Activated T-cell treated with anti-CD3 and anti-CD28 coated beads, Interleukin-2, amount 50 U/mL, for 1 hour (primary cell): ENCODE data around the gene IL16.
"Not testable (repeated sequence)": the region's sequence is repeated elsewhere in the genome, so short reads cannot be mapped to it uniquely, and the experiment has no call there.

Source experiments
- DNase-seq: peaks from one replicate; pipeline ENCODE4 v3.0.0-alpha.2; 2020

The IL16 gene

GRCh38 chr15:81174792-81175327 lies 21.8 kb upstream of the IL16 start:
- DNase-seq = no peak

GRCh38 chr15:81175496-81175895 lies 21.2 kb upstream of the IL16 start:
- DNase-seq = no peak

DNA sequence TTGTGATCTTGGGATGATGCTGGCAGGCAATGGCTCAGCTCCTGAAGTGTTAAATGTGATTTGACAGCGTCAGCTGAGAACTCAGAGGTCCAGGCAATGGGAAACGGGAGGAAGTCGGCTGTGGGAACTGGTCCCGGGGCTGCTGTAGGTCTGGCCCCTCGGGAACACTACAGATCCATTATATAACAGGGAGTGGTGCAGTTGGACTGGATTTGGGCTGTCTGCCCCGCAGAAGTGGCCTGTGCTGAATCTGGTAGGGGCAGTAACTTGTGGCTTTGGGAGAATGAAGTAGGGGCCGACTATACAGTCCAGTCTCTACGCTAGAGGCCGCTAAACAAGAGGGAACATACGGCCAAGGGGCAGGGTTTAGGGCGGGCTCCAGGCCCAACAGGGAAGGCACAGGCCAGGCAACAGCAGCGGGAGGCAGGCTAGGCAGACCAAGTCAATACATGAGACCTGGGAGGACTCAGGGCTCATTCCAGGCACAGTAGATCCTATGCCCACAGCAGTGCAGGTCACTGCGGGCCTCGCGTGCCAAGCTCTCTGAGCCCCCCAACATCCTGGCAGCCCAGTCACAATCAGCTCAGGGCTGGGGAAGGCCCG lies 20.3 kb upstream of the IL16 start:
- DNase-seq = no peak

DNA sequence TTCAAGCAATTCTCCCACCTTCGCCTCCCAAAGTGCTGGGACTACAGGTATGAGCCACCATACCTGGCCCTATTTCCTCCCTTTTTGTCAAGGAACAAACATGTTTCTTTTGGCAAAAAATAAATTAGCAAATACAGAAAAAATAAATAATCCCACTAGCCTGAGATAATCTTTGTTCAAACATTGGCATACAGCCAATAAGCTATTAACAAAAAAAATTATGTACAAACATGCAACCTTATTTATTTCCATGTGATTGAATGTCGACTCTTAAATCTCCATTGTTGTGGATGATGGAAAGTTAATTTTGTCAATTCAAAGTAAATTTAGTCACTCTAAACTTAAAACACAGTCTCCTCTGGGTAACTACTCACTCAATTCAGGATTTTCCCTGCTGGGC lies 18.3 kb upstream of the IL16 start:
- no peak for DNase-seq

DNA sequence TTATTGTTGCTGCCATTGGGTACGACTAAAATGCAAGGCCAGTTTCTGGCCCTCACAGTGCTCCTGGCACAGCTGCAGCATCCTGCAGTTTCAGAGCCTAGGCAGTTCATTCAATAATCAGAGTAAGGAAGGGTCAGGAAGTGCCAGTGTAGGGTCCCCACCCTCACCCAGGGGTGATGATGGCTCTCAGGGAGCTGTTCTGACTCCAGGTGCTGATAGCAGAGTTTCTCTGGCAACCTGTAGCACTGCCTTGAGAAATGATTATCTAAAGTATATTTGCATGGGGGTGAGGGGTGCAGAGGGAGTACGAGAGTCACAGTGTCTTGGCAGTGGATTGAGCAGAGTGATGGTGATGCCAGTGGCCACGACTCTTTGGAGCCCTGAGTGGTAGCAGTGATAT lies 15.5 kb upstream of the IL16 start:
- DNase-seq = no peak

DNA sequence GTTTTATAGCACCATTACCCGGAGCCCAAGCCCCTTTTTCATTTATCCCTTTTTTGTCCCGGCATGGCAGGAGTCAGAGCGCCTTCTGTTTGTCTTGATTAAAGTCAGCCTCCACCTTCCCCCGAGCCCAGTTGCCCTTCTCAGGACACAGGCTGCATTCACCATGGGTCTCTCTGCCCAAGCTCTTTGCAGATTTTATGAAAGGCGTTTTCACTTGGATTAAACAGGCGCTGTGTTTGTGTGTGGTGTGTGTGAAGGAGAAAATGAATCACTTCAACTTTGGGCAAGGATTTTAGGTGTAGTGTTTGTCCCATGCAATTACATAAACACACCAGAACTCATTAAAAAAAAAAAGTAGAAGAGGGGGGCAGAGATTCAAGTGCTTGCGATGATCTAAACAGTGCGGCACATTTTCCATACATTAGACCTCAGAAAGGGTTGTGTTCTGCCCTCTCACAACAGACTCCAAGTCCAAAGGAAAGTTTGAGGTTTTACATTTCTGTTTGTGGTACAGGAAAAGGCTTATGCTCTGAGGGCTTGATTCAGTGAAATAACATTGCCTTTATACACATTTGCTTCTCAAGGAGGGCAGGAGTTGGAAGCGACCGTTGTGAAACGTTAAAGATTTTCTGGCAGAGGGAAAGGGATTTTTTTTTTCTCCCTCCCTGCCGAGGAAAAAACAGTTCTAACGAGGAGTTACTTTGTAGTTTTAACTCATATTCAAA lies 14.5 kb upstream of the IL16 start:
- no peak for DNase-seq

DNA sequence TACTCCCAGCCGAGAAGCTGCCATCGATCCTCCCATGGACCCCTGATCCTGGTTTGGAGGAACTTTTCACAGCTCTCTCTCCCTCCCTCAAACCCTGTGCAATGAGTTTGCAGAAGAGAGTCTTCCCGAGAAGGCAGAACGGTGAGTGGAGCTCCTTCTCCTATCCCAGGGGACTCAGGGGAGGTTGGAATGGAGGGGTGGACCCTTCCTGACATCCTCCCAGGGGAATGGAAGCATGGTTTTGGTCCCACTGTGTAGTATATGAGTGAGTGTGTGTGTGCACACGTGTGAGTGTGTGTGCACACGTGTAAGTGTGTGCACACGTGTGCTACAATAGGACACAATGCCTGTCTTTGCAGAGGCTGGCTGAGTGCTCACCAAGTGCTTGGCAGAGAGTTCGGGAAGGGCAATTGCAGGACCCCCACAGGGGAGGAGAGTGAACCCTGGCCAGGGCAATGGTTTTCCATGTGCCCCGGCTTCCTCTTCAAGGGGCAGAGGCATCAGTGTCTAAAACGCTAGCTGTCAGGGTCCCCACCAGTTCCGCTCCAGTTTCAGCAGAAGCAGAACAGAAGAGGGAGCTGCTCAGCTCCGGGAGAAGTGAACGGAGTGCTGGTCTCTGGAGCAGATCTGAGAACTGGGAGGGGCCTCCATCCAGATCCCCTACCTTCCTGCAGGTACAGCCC lies 13.8 kb upstream of the IL16 start:
- no peak for DNase-seq

DNA sequence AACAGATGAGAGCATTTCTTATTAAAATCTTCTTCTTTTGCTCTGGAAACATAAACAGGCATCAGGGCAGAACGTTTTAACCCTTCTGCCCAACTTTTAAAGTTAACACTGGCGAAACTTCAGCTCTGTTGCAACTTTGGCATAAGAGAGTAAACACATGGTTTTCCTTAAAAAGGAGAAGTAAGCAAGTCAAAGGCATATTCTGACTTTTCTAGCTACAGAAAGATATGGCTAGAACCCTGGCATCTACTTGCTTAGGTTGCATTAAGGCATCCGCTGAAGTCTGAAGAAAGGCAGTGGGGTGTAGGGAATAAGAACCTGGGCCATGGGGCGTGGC lies 13.3 kb upstream of the IL16 start:
- DNase-seq = no peak

DNA sequence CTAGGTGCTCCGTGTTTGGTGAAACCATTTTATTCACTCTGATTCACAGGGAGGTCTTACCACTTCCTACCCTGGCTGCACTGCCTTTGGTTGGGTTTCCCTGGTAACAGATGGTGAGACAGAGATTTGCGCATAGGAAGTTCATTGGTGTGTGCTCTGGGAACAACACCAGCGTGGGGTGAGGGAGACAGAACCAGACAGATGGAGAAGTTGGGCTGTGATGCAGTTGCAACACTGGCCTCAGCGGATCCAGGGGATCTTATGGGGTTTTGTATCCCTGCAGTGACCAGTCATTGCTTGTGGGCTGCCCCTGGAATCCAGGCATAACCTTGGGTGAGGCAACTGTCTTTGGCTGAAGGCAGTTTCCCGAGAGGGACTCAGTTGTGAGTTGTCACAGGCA lies 12.5 kb upstream of the IL16 start:
- no peak for DNase-seq

DNA sequence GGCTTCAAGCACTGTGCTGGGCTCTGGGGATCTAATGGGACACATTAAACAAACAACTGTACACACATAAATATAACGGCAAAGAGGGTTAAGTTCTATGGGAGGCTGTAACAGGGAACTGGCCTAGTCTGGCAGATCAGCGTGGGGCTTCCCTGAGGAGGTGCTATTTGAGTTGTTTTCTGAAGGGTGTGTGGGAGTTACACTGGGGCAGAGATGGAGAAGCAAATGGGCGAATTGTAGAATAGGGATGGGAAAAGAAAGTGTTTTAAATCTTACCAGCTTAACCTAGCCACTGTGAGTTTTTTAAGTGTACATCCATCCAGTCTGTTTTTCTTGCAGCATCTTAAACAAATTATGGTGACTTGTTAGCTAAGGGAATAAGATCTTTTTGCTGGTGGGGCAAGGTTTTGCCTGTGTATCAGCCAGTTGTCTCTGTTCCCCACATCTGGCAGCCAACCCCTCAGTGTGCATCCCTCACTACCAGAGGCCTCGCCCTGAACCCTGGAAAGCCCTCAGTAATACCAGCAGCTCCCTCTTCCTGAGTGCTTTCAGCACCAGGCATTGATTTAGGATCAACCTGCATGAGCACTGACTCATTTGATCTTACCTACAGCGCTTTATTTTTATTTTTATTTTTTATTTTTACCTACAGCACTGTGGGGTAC lies 10.9 kb upstream of the IL16 start:
- no peak for DNase-seq

- no peak for DNase-seq
Measured at GRCh38 chr15:81188354-81188753, 8.3 kb upstream of the IL16 start.

GRCh38 chr15:81189583-81190283 lies 6.9 kb upstream of the IL16 start:
- no peak for DNase-seq

- no peak for DNase-seq
Measured at GRCh38 chr15:81190922-81191507, 5.7 kb upstream of the IL16 start.

GRCh38 chr15:81191701-81192100 lies 5.0 kb upstream of the IL16 start:
- DNase-seq = no peak

DNA sequence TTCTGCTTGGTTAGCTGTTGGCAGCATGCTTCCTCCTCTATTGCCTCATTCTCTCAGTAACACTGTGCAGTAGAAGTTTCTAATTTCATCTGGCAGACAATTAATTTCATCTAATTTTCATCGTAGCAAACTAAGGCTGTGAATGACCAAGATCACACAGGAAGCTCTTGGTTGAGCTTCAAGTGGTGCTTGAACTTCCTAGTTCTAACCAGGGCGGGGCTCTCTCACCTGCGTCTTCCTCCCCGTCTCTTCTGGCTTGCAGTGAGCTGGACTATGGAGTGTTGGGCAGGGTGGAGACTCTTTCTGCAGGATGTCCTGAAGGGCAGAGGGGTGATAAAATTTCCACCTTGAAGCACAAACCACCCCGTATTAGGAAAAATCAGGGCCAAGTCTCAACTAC lies 2.0 kb upstream of the IL16 start:
- DNase-seq = no peak

DNA sequence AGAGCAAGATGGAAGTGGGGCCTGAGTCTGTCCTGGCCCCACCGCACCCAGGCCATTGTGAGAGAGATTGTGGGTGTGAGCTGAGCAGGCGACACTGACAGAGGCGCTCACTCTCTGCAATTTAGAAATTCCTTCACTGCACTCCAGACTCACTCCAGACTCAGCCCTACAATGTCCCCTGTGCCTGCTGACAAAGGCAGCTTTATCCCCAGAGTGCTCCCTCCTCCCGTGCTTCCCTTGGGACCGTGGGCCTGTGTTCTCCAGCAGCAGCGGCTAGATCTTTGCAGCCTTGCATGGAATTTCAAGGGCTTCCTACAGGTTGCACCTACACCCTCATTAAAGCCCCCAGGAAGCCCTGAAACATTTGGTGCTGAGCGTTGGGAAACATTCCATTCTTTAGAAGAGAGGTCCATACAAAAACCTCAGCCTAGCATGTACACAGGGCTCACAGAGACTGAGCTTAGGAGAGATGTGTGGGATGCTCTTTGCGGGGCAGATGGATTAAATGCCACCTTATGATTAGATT lies 1.3 kb upstream of the IL16 start:
- DNase-seq = no peak

- no peak for DNase-seq
Measured at GRCh38 chr15:81197255-81197630, 564 bp downstream of the IL16 start.

DNA sequence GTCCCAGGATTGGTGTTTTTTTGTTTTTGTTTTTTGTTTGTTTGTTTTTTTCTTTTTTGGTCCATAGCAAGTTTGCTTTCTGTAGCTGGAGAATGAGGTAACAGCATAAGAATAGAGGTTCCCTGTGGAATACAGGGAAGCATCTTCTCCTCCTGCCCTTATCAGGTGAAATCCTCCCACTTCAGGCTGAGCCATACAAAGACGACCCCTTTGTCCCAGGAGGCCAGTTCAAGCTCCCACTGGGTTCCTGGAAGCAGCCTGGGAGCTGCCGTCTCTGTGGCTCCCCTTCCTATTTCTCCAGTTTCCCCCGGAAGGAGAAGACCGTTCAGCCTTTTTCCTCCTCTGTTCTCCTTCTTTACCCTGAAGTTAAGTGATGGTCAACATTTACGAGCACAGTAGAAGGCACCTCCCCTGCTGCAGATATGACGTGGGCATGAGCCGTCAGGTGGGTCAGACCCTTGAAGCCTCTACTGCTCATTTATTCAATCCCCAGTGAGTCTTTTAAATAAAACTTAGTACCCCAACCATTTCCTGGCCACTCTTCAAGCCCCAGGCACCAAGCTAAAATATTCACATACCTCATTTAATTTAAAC lies 1.1 kb downstream of the IL16 start:
- no peak for DNase-seq

GRCh38 chr15:81199031-81199779 lies 2.5 kb downstream of the IL16 start:
- no peak for DNase-seq

DNA sequence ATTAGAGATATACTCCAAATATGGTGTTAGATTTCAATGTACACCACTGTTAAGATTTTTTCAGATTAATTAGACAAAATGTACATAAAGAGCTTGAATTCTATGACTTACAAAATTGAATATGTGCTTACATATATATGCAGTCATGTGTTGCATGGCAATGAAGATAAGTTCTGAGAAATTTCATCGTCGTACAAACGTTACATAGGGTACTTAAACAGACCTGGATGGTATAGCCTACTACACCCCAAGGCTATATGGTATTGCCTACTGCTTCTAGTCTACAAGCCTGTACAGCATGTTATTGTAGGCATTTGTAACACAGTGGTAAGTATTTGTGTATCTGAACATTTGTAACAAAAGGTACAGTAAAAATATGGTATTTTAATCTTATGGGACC lies 9.3 kb downstream of the IL16 start:
- no peak for DNase-seq

DNA sequence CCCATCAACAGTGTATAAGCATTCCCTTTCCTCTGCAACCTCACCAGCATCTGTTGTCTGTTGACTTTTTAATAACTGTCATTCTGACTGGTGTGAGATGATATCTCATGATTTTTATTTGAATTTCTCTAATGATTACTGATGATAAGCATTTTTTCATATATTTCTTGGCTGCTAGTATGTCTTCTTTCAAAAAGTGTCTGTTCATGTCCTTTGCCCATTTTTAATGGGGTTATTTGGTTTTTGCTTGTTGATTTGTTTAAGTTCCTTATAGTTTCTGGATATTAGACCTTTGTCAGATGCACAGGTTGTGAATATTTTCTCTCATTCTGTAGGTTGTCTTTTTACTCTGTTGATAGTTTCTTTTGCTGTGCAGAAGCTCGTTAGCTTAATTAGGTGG lies 11.3 kb downstream of the IL16 start:
- not testable (repeated sequence) for DNase-seq
